ENCODE measurements around the gene BRICD5.

- TF ChIP-seq CTCF (tag by site-specific recombination; IDR thresholded peaks at IDR 0.05) = no peak
- TF ChIP-seq ZBTB6 (tag by site-specific recombination; IDR thresholded peaks at IDR 0.05) = no peak
- no peak for TF ChIP-seq SP2 (tag by site-specific recombination; IDR thresholded peaks at IDR 0.05)
- TF ChIP-seq ZNF2 (tag by site-specific recombination; IDR thresholded peaks at IDR 0.05) = no peak
- TF ChIP-seq ZNF558 (tag by site-specific recombination; IDR thresholded peaks at IDR 0.05) = no peak
Measured at GRCh38 chr16:2191446-2191706, 19.3 kb downstream of the BRICD5 start.
